B cell (primary cell): ENCODE measurements around the gene TIAM1.

Experiments used
- CTCF ChIP-seq: fragments of 200-600 bp; IDR thresholded peaks from one replicate; pipeline ENCODE4 v1.8.0; 2022; ENCODE audit warnings: antibody characterized with exemption, mild to moderate bottlenecking
- EZH2 ChIP-seq: IDR thresholded peaks from 2 replicates; pipeline ENCODE4 v1.6.1; 2012; ENCODE audit warnings: borderline replicate concordance, low read depth, mild to moderate bottlenecking, moderate library complexity, low read length; ENCODE audit not compliant: insufficient read depth, poor library complexity, severe bottlenecking

GRCh38 chr21:31257265-31257664 is 86.8 kb downstream of the TIAM1 start:
- TF ChIP-seq CTCF (no peak), EZH2 (no peak)
